Measurements from ENCODE around the gene MKX. TPM values are rescaled to one million over a fixed set of nuclear protein-coding genes. Genes with fewer than 3 reads are reported as not detected.

Gene MKX
- total RNA-seq, 1 donor from 2014 or later: 0.06 TPM

DNA sequence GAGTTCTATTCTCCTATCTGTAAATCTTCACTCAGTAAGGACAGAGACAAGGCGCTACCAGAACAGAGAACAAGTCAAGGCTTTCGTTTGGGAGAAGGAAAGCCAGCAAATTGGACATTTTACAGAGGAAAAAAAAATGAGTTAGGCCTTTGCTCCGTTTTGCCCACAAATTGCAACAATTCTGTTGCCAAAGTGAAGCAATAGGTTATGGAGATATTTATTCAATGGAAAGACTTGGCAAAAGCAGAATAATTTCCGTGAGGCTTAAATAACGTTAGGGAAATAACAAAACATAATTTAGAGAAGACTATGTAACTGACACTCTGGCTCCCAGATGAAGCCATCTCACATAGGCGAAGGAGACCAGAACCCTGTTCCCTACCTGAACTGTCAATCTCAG lies 67.5 kb downstream of the MKX start:
- no peak for DNase-seq (ENCODE audit: low read depth)
- TF ChIP-seq, protein P1, sequence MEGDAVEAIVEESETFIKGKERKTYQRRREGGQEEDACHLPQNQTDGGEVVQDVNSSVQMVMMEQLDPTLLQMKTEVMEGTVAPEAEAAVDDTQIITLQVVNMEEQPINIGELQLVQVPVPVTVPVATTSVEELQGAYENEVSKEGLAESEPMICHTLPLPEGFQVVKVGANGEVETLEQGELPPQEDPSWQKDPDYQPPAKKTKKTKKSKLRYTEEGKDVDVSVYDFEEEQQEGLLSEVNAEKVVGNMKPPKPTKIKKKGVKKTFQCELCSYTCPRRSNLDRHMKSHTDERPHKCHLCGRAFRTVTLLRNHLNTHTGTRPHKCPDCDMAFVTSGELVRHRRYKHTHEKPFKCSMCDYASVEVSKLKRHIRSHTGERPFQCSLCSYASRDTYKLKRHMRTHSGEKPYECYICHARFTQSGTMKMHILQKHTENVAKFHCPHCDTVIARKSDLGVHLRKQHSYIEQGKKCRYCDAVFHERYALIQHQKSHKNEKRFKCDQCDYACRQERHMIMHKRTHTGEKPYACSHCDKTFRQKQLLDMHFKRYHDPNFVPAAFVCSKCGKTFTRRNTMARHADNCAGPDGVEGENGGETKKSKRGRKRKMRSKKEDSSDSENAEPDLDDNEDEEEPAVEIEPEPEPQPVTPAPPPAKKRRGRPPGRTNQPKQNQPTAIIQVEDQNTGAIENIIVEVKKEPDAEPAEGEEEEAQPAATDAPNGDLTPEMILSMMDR (conservative IDR thresholded peaks at IDR 0.05; ENCODE audit: low read depth, low read length): no peak
- no peak overlapping the region for H3K4me3 ChIP-seq (ENCODE audit: low read depth, low read length)

DNA sequence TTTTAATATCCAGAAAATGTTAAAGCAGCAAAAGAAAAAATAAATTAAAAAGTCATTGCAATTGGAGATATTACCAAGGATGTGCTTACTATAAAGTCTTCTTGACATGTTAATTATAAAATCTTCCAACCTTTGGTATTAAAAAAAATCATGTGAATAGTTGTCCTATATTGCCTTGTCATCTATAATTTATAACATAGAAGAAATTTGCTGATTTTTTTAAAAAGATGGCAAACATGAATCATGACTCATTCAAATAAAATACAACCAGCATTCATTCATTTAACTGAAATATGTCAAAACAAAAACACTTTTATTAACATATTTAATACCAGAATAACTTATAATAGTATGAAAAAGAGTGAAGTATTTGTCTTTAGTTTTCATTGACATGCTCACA lies 72.6 kb downstream of the MKX start:
- H3K4me3 ChIP-seq (ENCODE audit: low read depth, low read length): no peak overlapping the region
- TF ChIP-seq, protein P1 (conservative IDR thresholded peaks at IDR 0.05; ENCODE audit: low read depth, low read length): no peak
- DNase-seq (ENCODE audit: low read depth): no peak

DNA sequence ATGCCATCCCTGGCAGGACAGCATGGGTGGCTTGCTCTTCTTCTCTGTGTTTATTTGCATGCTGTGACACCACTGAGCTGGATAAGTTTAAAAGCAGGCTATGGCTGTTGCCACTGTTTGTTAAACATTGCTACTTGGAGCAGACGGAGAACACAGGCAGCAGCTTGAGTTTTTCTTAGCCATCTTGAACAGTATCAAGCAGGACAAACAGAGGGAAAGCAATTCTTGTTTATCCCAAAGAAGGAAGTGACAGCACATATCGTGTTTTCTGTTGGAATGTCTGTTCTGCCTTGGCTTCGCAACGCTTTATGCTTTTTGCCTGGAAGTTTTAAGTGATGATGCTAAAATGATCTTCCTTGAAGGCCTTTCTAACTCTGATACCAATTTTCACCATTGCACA lies 73.8 kb downstream of the MKX start:
- TF ChIP-seq, protein P1 (conservative IDR thresholded peaks at IDR 0.05; ENCODE audit: low read depth, low read length): no peak
- DNase-seq (ENCODE audit: low read depth): no peak
- no peak overlapping the region for H3K4me3 ChIP-seq (ENCODE audit: low read depth, low read length)

DNA sequence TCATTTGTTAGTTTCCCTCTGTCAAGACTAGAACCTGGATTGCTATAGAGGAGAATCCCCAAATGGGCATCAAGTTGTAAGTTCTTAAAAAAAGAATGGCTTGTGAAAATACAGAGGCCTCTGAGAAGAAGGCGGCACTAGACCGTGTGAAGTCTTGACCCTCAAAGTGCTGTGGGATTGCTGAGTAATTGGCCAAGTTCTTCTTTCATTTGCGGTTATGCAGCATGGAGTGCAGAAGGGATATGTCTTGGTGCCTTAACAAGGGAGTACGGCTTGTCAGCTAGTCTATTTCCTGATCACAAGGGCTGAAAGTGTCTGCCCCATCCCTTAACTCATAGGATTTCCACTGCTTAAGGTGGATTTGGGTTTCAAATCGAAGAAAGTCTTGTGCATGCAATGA lies 81.2 kb downstream of the MKX start:
- TF ChIP-seq, protein P1 (conservative IDR thresholded peaks at IDR 0.05; ENCODE audit: low read depth, low read length): no peak

DNA sequence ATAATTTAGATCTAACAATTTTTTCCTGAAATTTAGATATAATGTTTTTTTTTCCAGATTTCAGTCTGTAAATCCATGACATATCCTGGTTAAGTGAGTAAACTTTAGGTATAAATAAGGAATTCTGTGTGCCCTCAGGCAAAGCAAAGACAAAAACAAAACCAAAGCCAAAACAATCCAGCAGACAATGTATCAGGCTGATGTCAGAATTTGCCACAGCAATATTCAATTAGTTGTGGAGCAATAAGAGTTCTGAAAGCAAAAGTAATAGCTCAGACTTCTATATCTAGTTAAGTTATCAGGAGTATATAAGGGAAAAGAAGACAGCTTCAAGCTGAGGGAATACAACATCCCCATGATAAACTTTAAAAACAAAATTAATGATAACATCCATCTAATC lies 82.0 kb downstream of the MKX start:
- TF ChIP-seq, protein P1 (conservative IDR thresholded peaks at IDR 0.05; ENCODE audit: low read depth, low read length): no peak
- no peak for DNase-seq (ENCODE audit: low read depth)
- H3K4me3 ChIP-seq (ENCODE audit: low read depth, low read length): no peak overlapping the region

More for the DNA sequence above, 81.2 kb downstream of the MKX start:
- no peak overlapping the region for H3K4me3 ChIP-seq (ENCODE audit: low read depth, low read length)
- no peak for DNase-seq (ENCODE audit: low read depth)

DNA sequence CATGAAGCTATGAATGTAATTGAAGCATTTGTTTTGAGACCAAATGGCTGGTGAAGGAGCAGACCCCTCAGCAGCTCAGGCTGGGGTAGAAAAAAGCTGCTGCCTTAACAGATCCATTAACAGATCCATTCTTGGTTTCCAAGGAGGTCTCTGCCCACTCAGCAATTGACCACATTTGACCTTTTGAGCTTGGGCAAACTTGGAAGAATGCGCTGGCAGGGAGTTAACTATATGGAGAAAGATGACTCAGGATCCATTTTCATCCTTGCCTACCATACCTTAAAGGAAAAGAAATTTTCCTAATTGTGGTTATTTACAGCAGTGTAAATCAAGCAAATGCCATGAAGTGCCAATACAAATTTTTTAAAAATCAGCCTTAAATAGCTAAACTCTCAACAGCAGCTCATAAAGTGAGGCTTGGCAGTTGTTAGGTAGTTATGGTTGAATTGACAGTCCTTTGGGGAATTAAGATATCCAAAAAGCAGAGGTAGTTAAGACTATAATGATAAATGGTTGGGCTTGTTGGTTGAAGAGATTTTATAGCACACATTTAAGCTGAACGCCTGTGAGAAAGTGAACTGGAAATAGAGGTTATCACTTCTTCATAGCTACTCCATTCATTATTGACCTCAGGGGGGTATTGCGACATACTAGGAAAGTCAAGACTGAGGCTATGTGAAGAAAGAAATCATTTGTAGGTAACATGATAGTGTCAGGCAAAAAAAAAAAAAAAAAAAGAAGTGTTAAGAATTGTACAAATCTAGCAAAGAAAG lies 83.9 kb downstream of the MKX start:
- no peak for DNase-seq (ENCODE audit: low read depth)
- TF ChIP-seq, protein P1 (conservative IDR thresholded peaks at IDR 0.05; ENCODE audit: low read depth, low read length): no peak
- H3K4me3 ChIP-seq (ENCODE audit: low read depth, low read length): no peak overlapping the region

DNA sequence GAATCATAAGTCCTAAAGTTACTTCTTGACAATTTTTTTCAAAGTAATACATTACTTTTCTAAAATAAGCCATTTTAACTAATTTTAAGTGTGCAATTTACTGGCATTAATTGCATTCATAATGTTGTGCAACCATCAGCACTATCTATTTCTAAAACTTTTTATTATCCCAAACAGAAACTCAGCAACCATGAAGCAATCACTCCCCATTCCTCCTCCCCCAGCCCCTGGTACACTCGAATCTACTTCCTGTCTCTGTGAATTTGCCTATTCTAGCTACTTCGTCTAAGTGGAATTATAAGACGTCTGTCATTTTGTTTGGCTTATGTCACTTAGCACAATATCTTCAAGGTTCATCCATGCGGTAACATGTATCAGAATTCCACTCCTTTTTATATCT lies 84.9 kb downstream of the MKX start:
- no peak for DNase-seq (ENCODE audit: low read depth)
- TF ChIP-seq, protein P1 (conservative IDR thresholded peaks at IDR 0.05; ENCODE audit: low read depth, low read length): no peak
- no peak overlapping the region for H3K4me3 ChIP-seq (ENCODE audit: low read depth, low read length)

Data from epithelial cell of proximal tubule (primary cell).